Retinal pigment epithelial cell (primary cell): ENCODE data around the gene NTN3.
A peak's percentile ranks its signal among the peaks of the same experiment; 100 is the strongest.

ENCODE experiments used
- DNase-seq: peaks from one replicate; pipeline ENCODE4 v3.0.0-alpha.2; 2010; ENCODE audit warnings: low read depth
- H3K4me3 ChIP-seq: 2 replicates; pipeline ENCODE4 v1.5.1; 2011; ENCODE audit warnings: mild to moderate bottlenecking, low read length, control low read depth, moderate library complexity
- TF ChIP-seq, protein P1 (sequence below): conservative IDR thresholded peaks from 2 replicates; pipeline ENCODE4 v1.5.1; 2011; ENCODE audit warnings: low read depth, low read length, control low read depth, inconsistent platforms

NTN3 gene

DNA sequence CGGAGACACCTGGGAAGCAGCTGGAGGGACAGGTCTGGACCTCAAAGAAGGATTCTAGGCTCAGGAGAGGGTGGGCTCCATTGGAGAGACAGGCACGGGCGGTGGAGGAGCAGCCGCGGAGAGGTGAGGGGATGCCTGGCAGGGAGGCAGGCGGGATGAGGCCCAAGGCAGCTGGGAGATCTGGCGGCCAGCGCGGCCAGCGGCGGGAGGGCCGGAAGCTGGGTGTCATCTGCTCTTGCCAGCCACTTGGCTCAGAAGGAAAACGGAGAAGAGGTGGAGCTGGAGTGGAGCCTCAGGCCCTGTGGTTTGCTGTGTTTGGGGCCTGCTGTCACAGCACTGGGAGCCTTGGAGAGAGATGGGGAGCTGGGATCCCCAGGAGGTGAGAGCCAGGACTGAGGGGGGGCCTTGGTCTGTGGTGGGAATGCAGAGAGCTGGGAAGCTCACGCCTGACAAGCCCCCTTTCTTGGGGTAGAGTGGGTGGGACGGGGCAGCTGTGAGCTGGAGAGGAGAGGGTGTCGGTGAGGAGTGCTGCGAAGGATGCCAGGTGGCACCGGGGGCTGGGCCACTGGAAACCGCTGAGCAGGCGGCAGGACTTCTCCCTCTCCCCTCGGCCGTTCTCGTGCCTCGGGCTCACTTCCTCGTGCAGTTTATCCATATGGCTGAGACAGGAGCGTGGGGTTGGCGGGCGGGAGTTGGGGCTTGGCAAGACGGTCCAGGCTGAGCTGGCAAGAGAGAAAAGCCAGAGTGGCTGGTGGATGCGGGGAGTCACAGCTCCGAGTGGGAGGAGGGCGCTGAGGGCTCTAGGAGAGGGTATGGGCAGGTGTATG lies 11.8 kb downstream of the NTN3 start:
- DNase-seq, result no peak
- TF ChIP-seq, protein P1, sequence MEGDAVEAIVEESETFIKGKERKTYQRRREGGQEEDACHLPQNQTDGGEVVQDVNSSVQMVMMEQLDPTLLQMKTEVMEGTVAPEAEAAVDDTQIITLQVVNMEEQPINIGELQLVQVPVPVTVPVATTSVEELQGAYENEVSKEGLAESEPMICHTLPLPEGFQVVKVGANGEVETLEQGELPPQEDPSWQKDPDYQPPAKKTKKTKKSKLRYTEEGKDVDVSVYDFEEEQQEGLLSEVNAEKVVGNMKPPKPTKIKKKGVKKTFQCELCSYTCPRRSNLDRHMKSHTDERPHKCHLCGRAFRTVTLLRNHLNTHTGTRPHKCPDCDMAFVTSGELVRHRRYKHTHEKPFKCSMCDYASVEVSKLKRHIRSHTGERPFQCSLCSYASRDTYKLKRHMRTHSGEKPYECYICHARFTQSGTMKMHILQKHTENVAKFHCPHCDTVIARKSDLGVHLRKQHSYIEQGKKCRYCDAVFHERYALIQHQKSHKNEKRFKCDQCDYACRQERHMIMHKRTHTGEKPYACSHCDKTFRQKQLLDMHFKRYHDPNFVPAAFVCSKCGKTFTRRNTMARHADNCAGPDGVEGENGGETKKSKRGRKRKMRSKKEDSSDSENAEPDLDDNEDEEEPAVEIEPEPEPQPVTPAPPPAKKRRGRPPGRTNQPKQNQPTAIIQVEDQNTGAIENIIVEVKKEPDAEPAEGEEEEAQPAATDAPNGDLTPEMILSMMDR, result no peak
- no peak overlapping the region for H3K4me3 ChIP-seq

DNA sequence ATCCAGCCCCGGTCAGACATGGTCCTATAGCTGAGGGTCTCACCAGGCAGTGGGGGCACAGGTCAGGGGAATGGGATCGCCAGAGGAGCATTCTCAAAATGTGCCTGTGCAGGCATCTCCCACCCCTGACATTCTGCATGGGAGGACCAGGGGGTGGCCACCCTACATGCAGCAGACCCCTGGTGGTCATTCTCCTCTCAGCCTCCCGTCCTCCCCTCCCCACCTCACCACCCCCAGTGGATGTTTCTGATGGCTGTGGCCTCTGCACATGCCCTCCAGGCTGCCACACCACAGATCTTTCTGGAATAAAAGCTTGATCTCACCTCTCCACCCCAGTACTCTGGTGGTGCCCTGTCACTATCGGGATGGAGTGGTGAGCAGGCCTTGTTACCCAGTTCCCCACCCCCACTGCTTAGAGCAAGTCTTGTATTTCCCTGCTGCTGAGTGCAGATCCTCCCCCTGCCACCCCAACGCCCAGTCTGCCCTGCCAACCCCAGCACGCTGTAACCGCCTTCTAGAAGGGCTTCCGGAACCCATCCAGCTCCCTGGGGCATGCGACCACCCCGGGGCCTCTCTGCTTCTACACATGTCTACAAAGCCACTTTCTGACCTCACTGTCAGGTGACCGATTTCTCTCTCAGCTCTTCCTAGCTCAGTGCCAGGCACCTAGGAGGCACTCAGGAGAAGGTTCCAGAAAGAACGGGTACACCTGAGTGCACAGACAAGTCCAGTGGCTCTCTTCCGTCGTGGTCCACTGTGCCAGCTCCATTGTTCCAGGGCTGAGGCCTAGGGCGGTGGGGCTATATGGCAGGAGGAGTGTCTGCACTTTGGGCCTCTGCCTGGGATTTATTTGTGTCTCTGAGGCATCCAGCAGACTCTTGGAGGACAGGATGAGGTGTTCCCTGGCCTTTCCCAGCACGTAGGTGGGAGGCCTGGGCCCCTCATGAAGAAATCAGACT lies 13.1 kb downstream of the NTN3 start:
- H3K4me3 ChIP-seq, result no peak overlapping the region
- DNase-seq, result no peak
- TF ChIP-seq, protein P1, result no peak

DNA sequence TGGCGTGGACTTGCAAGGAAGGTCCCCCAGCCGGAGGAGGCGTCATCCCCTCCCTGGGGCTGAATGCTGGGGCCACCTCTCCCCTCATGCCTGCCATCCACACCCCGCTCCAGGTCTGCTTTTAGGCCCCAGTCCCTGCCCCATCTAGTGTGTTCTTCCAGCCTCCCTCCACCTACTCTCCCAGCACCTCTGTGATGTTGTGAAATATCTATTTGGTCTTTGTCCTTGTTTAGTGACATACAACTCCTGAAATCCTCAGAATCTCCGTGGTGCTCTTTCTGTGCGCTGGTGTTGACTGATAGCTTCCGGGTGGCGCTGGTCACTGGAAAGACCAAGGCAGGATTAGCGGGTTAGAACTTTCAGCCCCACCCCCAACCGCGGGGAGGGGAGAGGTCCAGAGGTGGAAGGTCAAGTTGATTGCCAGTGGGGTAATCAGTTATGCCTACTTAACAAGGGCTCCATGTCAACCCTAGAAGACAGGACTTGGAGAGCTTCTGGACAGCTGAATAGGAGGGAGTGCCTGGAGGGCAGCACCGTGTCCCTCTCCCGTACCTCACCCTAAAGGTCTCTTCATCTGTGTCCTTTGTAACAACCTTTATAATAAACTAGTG lies 13.9 kb downstream of the NTN3 start:
- TF ChIP-seq, protein P1, result no peak
- no peak overlapping the region for H3K4me3 ChIP-seq

DNA sequence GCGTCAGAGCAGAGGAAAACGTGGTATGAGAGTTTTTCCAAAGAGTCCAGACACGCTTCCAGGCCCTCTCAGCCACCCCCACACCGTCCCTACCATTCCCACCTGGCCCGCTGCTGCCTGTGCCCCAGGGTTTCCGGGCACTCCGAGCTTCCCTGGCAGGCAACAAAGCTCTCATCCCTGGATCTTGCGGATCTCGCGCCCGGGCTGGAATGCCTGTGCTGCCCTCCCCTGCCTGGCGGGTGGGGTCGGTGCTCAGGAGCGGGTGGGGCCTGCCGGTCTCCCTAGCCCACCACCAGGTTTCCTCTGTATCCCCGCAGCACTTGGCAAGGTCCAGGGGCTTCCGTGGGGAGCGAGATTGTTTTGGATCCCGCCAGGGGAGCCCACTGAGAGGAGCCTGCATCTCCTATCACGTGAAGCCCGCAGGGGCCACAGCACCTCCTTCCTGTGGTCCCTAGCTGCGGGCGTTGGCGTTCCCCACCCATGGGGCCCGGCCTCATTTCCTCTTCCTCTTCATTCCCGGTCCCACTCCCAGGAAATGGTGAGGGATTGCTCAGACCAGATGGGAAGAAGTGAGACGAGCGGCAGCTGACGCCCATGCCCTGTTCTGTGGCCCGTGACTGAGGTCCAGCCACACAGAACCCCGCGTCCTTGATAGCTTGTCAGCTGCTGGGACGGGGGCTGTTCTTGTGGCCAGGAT lies 14.9 kb downstream of the NTN3 start:
- no peak for DNase-seq
- TF ChIP-seq, protein P1, result no peak
- no peak overlapping the region for H3K4me3 ChIP-seq

More for the DNA sequence above, 13.9 kb downstream of the NTN3 start:
- no peak for DNase-seq

DNA sequence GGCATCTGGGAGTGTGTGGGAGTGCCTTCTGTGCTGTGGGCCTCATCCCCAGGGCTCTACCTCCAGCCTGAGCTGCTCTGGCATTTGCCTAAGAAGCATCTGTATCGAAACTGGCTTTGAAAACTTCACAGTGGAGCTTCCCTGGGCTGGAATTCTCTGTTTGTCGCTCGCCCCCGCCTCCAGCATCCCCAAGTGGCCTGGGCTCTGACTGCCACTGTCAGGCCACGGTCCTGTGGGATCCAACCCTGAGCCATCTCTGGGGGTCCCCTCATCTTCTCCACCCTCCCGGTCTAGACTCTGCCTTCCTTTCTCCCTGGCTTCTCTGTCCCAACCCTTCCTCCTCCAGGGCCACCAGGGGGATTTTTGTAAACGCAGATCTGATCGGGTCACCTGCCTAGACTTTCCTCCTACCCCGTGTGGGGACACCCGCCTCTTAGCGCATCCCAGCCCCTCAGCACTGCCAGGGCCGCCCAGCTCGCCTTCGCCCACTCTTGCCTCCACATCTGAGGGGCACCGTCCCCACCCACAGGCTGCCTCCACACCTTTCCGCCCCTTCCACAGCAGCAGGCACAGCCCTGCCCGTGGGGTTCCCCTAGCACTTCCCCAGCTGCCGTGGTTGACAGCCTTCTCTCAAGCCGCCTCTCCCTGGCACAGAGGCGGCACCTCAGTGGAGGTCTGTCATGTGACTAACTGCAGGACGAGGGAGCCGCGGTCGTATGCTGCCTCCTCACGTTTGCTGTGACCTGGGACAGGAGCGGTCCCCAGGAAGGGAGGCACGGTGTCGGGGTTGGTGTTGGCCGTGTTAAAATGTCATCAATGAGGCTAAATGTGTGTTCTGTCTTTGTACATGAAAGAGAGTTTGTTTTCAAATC lies 15.8 kb downstream of the NTN3 start:
- H3K4me3 ChIP-seq, result no peak overlapping the region
- no peak for DNase-seq
- TF ChIP-seq, protein P1, result peak; percentile 38

DNA sequence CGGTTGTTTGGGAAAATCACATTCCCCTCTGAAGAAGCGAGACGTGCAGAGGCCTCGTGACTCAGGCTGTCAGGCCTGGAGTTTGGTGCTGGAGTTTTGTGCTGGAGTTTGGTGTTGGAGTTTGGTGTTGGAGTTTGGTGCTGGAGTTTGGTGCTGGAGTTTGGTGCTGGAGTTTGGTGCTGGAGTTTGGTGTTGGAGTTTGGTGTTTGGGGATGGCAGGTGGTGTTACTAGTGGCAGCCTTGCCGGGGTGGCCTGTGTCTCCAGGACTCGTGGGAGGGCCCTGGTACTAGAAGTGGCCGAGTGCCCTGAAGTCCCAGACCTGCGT lies 16.4 kb downstream of the NTN3 start:
- no peak for DNase-seq
- TF ChIP-seq, protein P1, result no peak
- no peak overlapping the region for H3K4me3 ChIP-seq
